Gastrocnemius medialis (tissue), 4 donors: ENCODE data around the gene GINS1. TPM values are rescaled to one million over a fixed set of nuclear protein-coding genes. Genes with fewer than 3 reads are reported as not detected.

Experiments used
- ATAC-seq, 2 donors: fragments of 150-250 bp; one replicate each; pipeline ENCODE4 v1.9.1; 2016
- DNase-seq, 2 donors: peaks; one replicate each; pipeline ENCODE4 v3.0.0-alpha.2; 2019
- H3K27ac ChIP-seq, 4 donors: fragments of 200-600 bp; sonication (generic); 1 replicate in 1 of 4; 2 replicates in 3 of 4; pipeline ENCODE4 v1.5.1; 2016 to 2018; ENCODE audit warnings: mild to moderate bottlenecking in 2 of 4, moderate library complexity in 1 of 4
- H3K27me3 ChIP-seq, 3 donors: fragments of 200-600 bp; sonication (generic) in 2 of 3; 1 replicate in 1 of 3; 2 replicates in 2 of 3; pipeline versions ENCODE4 v1.5.1 to v1.6.0; 2016 to 2019; ENCODE audit warnings: mild to moderate bottlenecking in 1 of 3, moderate library complexity in 1 of 3
- H3K36me3 ChIP-seq, 2 donors: fragments of 200-600 bp; sonication (generic) in 1 of 2; one replicate each; pipeline ENCODE4 v1.5.1; 2017 to 2018
- H3K4me1 ChIP-seq, 2 donors: fragments of 200-600 bp; sonication (generic) in 1 of 2; one replicate each; pipeline ENCODE4 v1.5.1; 2016 to 2017; ENCODE audit warnings: mild to moderate bottlenecking in 2 of 2
- H3K4me3 ChIP-seq, 4 donors: fragments of 200-600 bp; sonication (generic) in 3 of 4; 1 replicate in 1 of 4; 2 replicates in 3 of 4; pipeline ENCODE4 v1.5.1; 2016 to 2019; ENCODE audit warnings: mild to moderate bottlenecking in 2 of 4
- H3K9me3 ChIP-seq, 3 donors: fragments of 200-600 bp; sonication (generic) in 2 of 3; 1 replicate in 1 of 3; 2 replicates in 2 of 3; pipeline ENCODE4 v1.5.1; 2016 to 2019
- CTCF ChIP-seq, 5 experiments: fragments of 450-650 bp in 3 of 5; fragments of 200-600 bp in 2 of 5; sonication (generic) in 2 of 5; IDR thresholded peaks in 4 of 5; conservative IDR thresholded peaks in 1 of 5; 1 replicate in 4 of 5; 2 replicates in 1 of 5; pipeline ENCODE4 v1.5.1; 2016 to 2019; ENCODE audit warnings: antibody characterized with exemption in 5 of 5, mild to moderate bottlenecking in 3 of 5, moderate library complexity in 3 of 5
- POLR2A ChIP-seq, 2 donors: fragments of 450-650 bp; IDR thresholded peaks; one replicate each; pipeline ENCODE4 v1.6.1; 2017; ENCODE audit warnings: antibody characterized with exemption in 2 of 2, mild to moderate bottlenecking in 2 of 2, moderate library complexity in 2 of 2
- in situ Hi-C, 4 donors: fragments of 200-750 bp; cut with MboI; loops; one replicate each; pipeline versions ENCODE4 v1.15.0 to v1.8.0; 2017; ENCODE audit warnings: low sequenced_read_pairs in 4 of 4
- intact Hi-C: fragments of 100-400 bp; cut with DNase I; formaldehyde crosslinking; loops from one replicate; pipeline ENCODE4 v1.15.1; 2023; ENCODE audit warnings: low total_unique reads
- total RNA-seq, 4 donors: library from RNA; depleted of rRNA; stranded (reverse); fragments of >200 nt; gene quantifications; one replicate each; pipeline versions ENCODE4 v1.1.0 to v1.2.3, GENCODE V29; 2016

Gene GINS1
- total RNA-seq, 4 donors from 2014 or later: 0.07 to 0.20 TPM; not detected in 2

GRCh38 chr20:25453035-25453810 lies 45.8 kb downstream of the GINS1 start:
- in situ Hi-C loops: loop anchor here in 1 of 4 donors (25.0 kb wide), 1 partner anchor 91 kb away; no protein-coding TSS in a partner anchor
- no peak for TF ChIP-seq POLR2A (IDR thresholded peaks at IDR 0.05)
- no peak for TF ChIP-seq CTCF (IDR thresholded peaks at IDR 0.05 in 4 of 5, conservative IDR thresholded peaks at IDR 0.05 in 1 of 5)
- DNase-seq (no peak), ATAC-seq (no peak)
- intact Hi-C loops: no loop called here
- no peaks in the 10 kb centered on the region for H3K27me3 ChIP-seq
- no peak overlapping the region for H3K27ac ChIP-seq
- H3K4me3 ChIP-seq: no peak overlapping the region
- no peaks in the 10 kb centered on the region for H3K36me3 ChIP-seq
- H3K9me3 ChIP-seq: no peaks in the 10 kb centered on the region
- H3K4me1 ChIP-seq: no peaks in the 10 kb centered on the region

GRCh38 chr20:25454153-25454900 lies 46.9 kb downstream of the GINS1 start:
- no peaks in the 10 kb centered on the region for H3K27me3 ChIP-seq
- no peak overlapping the region for H3K4me3 ChIP-seq
- H3K27ac ChIP-seq: no peak overlapping the region
- H3K36me3 ChIP-seq: no peaks in the 10 kb centered on the region
- H3K4me1 ChIP-seq: no peaks in the 10 kb centered on the region
- DNase-seq (no peak), ATAC-seq (no peak)
- no peak for TF ChIP-seq CTCF (IDR thresholded peaks at IDR 0.05 in 4 of 5, conservative IDR thresholded peaks at IDR 0.05 in 1 of 5)
- TF ChIP-seq POLR2A (IDR thresholded peaks at IDR 0.05): no peak
- in situ Hi-C loops: loop anchor here in 1 of 4 donors (25.0 kb wide), 1 partner anchor 92 kb away; no protein-coding TSS in a partner anchor
- H3K9me3 ChIP-seq: no peaks in the 10 kb centered on the region
- intact Hi-C loops: no loop called here

GRCh38 chr20:25457886-25458680 lies 50.6 kb downstream of the GINS1 start:
- TF ChIP-seq CTCF (IDR thresholded peaks at IDR 0.05 in 4 of 5, conservative IDR thresholded peaks at IDR 0.05 in 1 of 5) (no peak), POLR2A (IDR thresholded peaks at IDR 0.05) (no peak)
- in situ Hi-C loops (loop anchor here in 1 of 4 donors (25.0 kb wide), 1 partner anchor 96 kb away; no protein-coding TSS in a partner anchor), intact Hi-C loops (no loop called here)
- no peaks in the 10 kb centered on the region for H3K27me3 ChIP-seq
- no peaks in the 10 kb centered on the region for H3K36me3 ChIP-seq
- no peak overlapping the region for H3K27ac ChIP-seq
- no peaks in the 10 kb centered on the region for H3K4me1 ChIP-seq
- H3K4me3 ChIP-seq: no peak overlapping the region
- no peaks in the 10 kb centered on the region for H3K9me3 ChIP-seq
- DNase-seq (no peak), ATAC-seq (no peak)

- TF ChIP-seq CTCF (IDR thresholded peaks at IDR 0.05 in 4 of 5, conservative IDR thresholded peaks at IDR 0.05 in 1 of 5) (no peak), POLR2A (IDR thresholded peaks at IDR 0.05) (no peak)
- Histone ChIP-seq H3K36me3 (no peaks in the 10 kb centered on the region), H3K27ac (no peak overlapping the region), H3K9me3 (no peaks in the 10 kb centered on the region), H3K27me3 (no peaks in the 10 kb centered on the region), H3K4me1 (no peaks in the 10 kb centered on the region), H3K4me3 (no peak overlapping the region)
- DNase-seq (no peak), ATAC-seq (no peak)
- in situ Hi-C loops (loop anchor here in 1 of 4 donors (25.0 kb wide), 1 partner anchor 97 kb away; no protein-coding TSS in a partner anchor), intact Hi-C loops (no loop called here)
These were observed 51.8 kb downstream of the GINS1 start for GRCh38 chr20:25459111-25459830.
